Fibroblast of skin of left biceps (primary cell): ENCODE measurements around the gene TMEM19.
A peak's percentile ranks its signal among the peaks of the same experiment; 100 is the strongest.

Experiments used
- DNase-seq, 2 experiments: peaks; one replicate each; pipeline ENCODE4 v3.0.0-alpha.2; 2013; ENCODE audit warnings: low read depth in 2 of 2

Gene TMEM19

GRCh38 chr12:71718611-71719010, 32.7 kb downstream of the TMEM19 start:
- DNase-seq: no peak

- no peak for DNase-seq
Observed at GRCh38 chr12:71719647-71720370, 33.9 kb downstream of the TMEM19 start.

GRCh38 chr12:71721783-71722505, 36.1 kb downstream of the TMEM19 start:
- DNase-seq: no peak

GRCh38 chr12:71725011-71725410, 39.1 kb downstream of the TMEM19 start:
- DNase-seq: peak; percentile 42 to 46

GRCh38 chr12:71726548-71726947, 40.7 kb downstream of the TMEM19 start:
- DNase-seq: no peak

GRCh38 chr12:71727958-71728357, 42.1 kb downstream of the TMEM19 start:
- no peak for DNase-seq

GRCh38 chr12:71730936-71731335, 45.1 kb downstream of the TMEM19 start:
- DNase-seq: no peak

- DNase-seq: peak; percentile 38 to 46
Observed at GRCh38 chr12:71731439-71732356, 45.8 kb downstream of the TMEM19 start.

- no peak for DNase-seq
Observed at GRCh38 chr12:71732357-71732712, 46.5 kb downstream of the TMEM19 start.

- DNase-seq: no peak
Observed at GRCh38 chr12:71737197-71737596, 51.3 kb downstream of the TMEM19 start.

- DNase-seq: no peak
Observed at GRCh38 chr12:71742998-71743397, 57.1 kb downstream of the TMEM19 start.

- DNase-seq: no peak
Observed at GRCh38 chr12:71744522-71745300, 58.8 kb downstream of the TMEM19 start.

GRCh38 chr12:71746974-71747611, 61.2 kb downstream of the TMEM19 start:
- peak in 1 of 2 experiments; percentile 21 for DNase-seq

- DNase-seq: no peak
Observed at GRCh38 chr12:71748081-71748850, 62.4 kb downstream of the TMEM19 start.

- DNase-seq: no peak
Observed at GRCh38 chr12:71749666-71750065, 63.8 kb downstream of the TMEM19 start.

- no peak for DNase-seq
Observed at GRCh38 chr12:71752891-71753290, 67.0 kb downstream of the TMEM19 start.
